Stimulated activated CD4-positive, alpha-beta T cell treated with anti-CD3 and anti-CD28 coated beads, TNF-alpha, amount 100 ng/mL, for 1 hour (primary cell): ENCODE measurements around the gene HYDIN.
"Not testable (repeated sequence)": the region's sequence is repeated elsewhere in the genome, so short reads cannot be mapped to it uniquely, and the experiment has no call there.

ENCODE experiments used
- DNase-seq, 3 donors: peaks; one replicate each; pipeline ENCODE4 v3.0.0-alpha.2; 2020; ENCODE audit warnings: low read depth in 3 of 3, low spot score in 1 of 3

Gene HYDIN

DNA sequence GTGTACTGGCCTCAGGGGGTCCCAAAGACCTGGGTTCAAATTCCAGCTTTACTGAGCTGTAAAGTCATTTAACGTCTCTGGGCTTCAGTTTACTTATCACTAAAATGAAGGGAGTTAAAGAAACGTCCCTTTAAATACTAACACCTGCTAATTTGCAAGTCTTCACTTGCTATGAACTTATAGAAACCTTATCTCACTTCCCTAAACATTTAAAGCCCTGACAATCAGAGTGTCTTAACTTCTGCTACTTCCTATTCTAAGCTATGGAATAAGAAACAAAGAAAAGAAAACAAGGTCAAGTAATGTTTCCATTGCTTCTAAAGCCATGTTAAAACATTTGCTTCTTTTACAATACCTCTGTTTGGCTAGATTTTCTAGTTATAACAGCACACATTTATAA is 87.3 kb downstream of the HYDIN start:
- not testable (repeated sequence) for DNase-seq

DNA sequence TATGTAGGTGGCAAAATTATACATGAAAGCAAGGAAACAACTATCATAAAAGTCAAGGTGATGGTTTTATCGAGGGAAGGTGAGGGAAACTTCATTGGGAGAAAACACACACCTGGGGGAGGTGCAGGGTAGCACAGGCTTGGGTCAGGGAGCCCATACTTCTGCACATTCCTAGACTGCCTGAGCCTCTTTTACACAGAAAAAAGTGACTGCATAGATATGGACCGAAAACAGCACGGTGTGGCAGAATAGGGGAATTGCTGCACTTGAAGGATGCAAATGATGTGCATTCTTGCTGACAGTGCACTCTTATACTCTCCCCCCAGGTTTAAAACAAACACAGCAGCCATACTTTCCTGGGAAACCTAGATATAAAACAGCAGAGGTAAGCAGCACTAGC is 120.0 kb downstream of the HYDIN start:
- DNase-seq = not testable (repeated sequence)

DNA sequence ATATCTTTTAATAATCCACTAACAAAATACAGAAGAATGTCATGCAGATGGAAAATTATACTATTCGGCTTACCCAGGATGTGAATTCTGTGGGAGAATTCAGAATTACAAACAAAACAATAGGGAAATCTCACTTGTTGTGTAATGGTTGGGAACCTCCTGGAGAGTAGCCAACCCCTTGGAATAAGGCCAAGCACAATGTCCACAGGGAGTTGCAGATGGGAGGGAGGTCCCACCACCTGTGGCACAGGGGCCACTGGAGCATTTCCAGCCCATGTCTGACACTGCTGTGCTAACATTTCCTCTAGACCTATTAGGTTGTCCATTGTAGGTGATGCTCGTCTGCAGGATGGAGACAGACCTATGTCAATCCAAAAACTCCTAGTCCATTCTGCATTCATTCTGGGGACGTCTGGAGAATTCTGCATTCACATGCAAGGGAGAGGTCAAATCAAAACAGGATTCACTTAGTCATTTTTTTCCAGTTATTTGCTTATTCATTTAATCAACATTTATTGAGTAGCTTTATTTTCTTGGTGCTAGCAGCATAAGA is 120.8 kb downstream of the HYDIN start:
- not testable (repeated sequence) for DNase-seq

GRCh38 chr16:71105881-71106280 is 124.6 kb downstream of the HYDIN start:
- DNase-seq = not testable (repeated sequence)

GRCh38 chr16:71083573-71083972 is 146.9 kb downstream of the HYDIN start:
- not testable (repeated sequence) for DNase-seq

DNA sequence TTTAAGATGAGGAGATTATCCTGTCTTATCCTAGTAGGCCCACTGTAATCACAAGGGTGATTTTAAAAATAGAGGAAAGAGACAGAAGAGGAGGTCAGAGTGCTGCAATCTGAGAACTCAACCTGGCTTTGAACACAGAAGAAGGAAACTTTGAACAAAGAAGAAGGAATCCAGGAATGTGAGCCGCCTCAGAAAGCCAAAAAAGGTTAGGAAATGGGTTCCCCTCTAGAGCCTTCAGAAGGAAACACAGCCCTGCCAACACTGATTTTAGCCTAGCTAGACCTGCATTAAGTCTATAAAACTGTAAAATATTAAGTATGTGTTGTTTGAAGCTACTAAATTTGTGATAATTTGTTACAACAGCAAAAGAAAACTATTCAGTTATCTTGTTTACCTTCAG is 149.7 kb downstream of the HYDIN start:
- DNase-seq = not testable (repeated sequence)

GRCh38 chr16:71080262-71080661 is 150.3 kb downstream of the HYDIN start:
- DNase-seq = not testable (repeated sequence)

DNA sequence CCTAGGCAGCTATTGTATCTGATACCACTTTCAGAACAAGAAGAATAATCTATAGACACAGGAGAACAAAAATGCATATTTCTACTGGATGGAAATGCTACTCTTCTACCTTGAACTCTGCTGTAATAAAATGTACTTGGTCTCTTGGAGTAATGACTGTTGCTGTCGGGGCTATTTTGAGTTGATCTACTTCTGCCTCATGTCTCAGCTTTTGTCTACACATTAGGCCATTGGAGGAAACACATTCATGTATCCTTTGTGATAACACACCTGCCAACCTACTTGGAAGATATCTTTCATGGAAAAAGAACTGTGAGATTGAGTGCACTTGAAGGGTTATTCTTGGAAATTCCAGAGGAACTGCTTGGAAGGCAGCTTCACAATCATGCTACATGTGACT is 159.9 kb downstream of the HYDIN start:
- DNase-seq = not testable (repeated sequence)

GRCh38 chr16:71069842-71070241 is 160.7 kb downstream of the HYDIN start:
- DNase-seq = not testable (repeated sequence)

- not testable (repeated sequence) for DNase-seq
These were observed 176.5 kb downstream of the HYDIN start for GRCh38 chr16:71053897-71054609.

DNA sequence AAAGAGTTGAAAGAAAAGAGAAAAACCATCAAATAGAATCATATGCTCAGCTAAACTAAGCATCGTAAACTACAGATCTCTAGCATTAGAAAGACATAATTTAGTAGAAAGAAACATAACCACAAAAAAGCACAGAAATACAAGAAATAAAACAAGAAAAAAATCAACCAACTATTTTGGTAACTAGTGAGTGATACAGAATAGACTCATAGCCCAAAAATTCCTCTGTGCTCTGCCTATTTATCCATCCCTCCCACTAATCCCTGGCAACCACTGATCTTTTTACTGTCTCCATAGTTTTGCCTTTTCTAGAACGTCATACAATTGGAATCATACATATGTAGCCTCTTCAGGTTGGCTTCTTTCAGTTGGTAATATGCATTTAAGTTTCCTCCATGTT is 180.2 kb downstream of the HYDIN start:
- DNase-seq = not testable (repeated sequence)

GRCh38 chr16:71039368-71040111 is 191.0 kb downstream of the HYDIN start:
- DNase-seq = not testable (repeated sequence)

- DNase-seq = not testable (repeated sequence)
These were observed 192.1 kb downstream of the HYDIN start for GRCh38 chr16:71038421-71038820.

- not testable (repeated sequence) for DNase-seq
These were observed 192.5 kb downstream of the HYDIN start for GRCh38 chr16:71037987-71038386.

- not testable (repeated sequence) for DNase-seq
These were observed 202.3 kb downstream of the HYDIN start for GRCh38 chr16:71028032-71028727.

GRCh38 chr16:71027511-71027910 is 203.0 kb downstream of the HYDIN start:
- not testable (repeated sequence) for DNase-seq

- DNase-seq = not testable (repeated sequence)
These were observed 206.6 kb downstream of the HYDIN start for GRCh38 chr16:71023851-71024439.

GRCh38 chr16:71021961-71022537 is 208.5 kb downstream of the HYDIN start:
- DNase-seq = not testable (repeated sequence)

GRCh38 chr16:71019067-71019682 is 211.3 kb downstream of the HYDIN start:
- DNase-seq = not testable (repeated sequence)

DNA sequence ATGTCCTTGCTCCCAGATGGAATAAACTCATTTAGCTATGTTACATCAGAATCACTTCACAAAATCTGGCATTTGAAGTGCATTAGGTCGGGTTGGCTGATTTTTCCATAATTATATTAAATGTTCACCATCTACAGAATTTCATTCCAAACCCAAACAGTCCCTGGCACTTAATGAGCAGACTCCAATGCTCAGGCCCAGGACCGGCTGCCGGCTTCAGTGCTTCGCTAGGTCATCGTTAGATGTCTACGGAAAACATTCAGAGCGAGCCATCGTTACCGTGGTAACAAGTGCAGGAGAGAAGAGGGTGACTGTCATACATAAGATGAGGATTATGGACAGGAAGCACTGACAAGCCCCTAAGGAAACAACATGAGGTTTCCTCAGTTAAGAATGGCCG is 215.1 kb downstream of the HYDIN start:
- DNase-seq = not testable (repeated sequence)
